CD4-positive, CD25-positive, alpha-beta regulatory T cell (primary cell): ENCODE data around the gene THRAP3. TPM values are rescaled to one million over a fixed set of nuclear protein-coding genes. Genes with fewer than 3 reads are reported as not detected.
"Not testable (repeated sequence)": the region's sequence is repeated elsewhere in the genome, so short reads cannot be mapped to it uniquely, and the experiment has no call there.

Experiments
- ATAC-seq, 2 donors: fragments of 150-1000 bp; cut with Tn5 transposase; one replicate each; pipeline ENCODE4 v1.10.0; 2021; ENCODE audit warnings: low read depth in 2 of 2, moderate number of reproducible peaks in 2 of 2, moderate library complexity in 1 of 2
- DNase-seq, 3 donors: peaks; one replicate each; pipeline versions ENCODE4 v3.0.0 to v3.0.0-alpha.2; 2012 to 2022; ENCODE audit warnings: mixed read lengths in 1 of 3
- H3K27ac ChIP-seq: one replicate; pipeline ENCODE4 v1.7.0; 2013; ENCODE audit warnings: mild to moderate bottlenecking, low read length; ENCODE audit not compliant: insufficient read depth, poor library complexity, severe bottlenecking
- H3K27me3 ChIP-seq: one replicate; pipeline ENCODE4 v1.7.0; 2013; ENCODE audit warnings: low read length; ENCODE audit not compliant: control insufficient read depth, insufficient read depth
- H3K36me3 ChIP-seq: one replicate; pipeline ENCODE4 v1.7.0; 2013; ENCODE audit warnings: mild to moderate bottlenecking, low read length, moderate library complexity; ENCODE audit not compliant: control insufficient read depth, insufficient read depth
- H3K4me1 ChIP-seq: 2 replicates; pipeline ENCODE4 v1.7.0; 2013; ENCODE audit warnings: mild to moderate bottlenecking, low read length; ENCODE audit not compliant: insufficient read depth, control insufficient read depth, poor library complexity, severe bottlenecking
- H3K4me3 ChIP-seq: one replicate; pipeline ENCODE4 v1.7.0; 2013; ENCODE audit warnings: low read depth, mild to moderate bottlenecking, low read length, moderate library complexity
- H3K9me3 ChIP-seq, 2 experiments: 1 replicate in 1 of 2; 2 replicates in 1 of 2; pipeline ENCODE4 v1.7.0; 2013; ENCODE audit warnings: low read length in 2 of 2, mild to moderate bottlenecking in 1 of 2, moderate library complexity in 1 of 2; ENCODE audit not compliant: control insufficient read depth in 2 of 2
- H3K27ac Mint-ChIP-seq, 3 donors: one replicate each; pipeline ENCODE4 v1.8.0; 2020 to 2022; ENCODE audit warnings: mild to moderate bottlenecking in 3 of 3, mixed read lengths in 3 of 3, moderate library complexity in 2 of 3
- H3K27me3 Mint-ChIP-seq: one replicate; pipeline ENCODE4 v1.8.0; 2022; ENCODE audit warnings: mild to moderate bottlenecking, mixed read lengths
- H3K36me3 Mint-ChIP-seq: one replicate; pipeline ENCODE4 v1.8.0; 2020; ENCODE audit warnings: mixed read lengths
- H3K4me1 Mint-ChIP-seq, 4 donors: one replicate each; pipeline ENCODE4 v1.8.0; 2020 to 2022; ENCODE audit warnings: mixed read lengths in 4 of 4, mild to moderate bottlenecking in 1 of 4
- H3K4me3 Mint-ChIP-seq, 4 donors: one replicate each; pipeline ENCODE4 v1.8.0; 2020 to 2022; ENCODE audit warnings: mild to moderate bottlenecking in 4 of 4, mixed read lengths in 4 of 4, moderate library complexity in 3 of 4
- H3K9me3 Mint-ChIP-seq, 7 donors: one replicate each; pipeline ENCODE4 v1.8.0; 2020 to 2022; ENCODE audit warnings: mixed read lengths in 7 of 7, mild to moderate bottlenecking in 3 of 7, moderate library complexity in 2 of 7
- polyA plus RNA-seq, 4 donors: library from polyadenylated mRNA; unstranded; fragments of 300-500 nt; fragmentation: Illumina TruSeq; gene quantifications; one replicate each; pipeline ENCODE4 v1.2.3, GENCODE V29; 2021
- total RNA-seq: library from RNA; stranded (reverse); gene quantifications from one replicate; pipeline ENCODE4 v1.2.3, GENCODE V29; 2022

The THRAP3 gene
- total and polyA plus RNA-seq, 5 donors from 2014 or later: 62.5 to 84.4 (median 73.0) TPM

- peaks cover 12% of the 10 kb centered on the region for H3K36me3 ChIP-seq
- Mint-ChIP-seq H3K27ac (peak overlapping the region in 1 of 3 donors; percentile 46), H3K27me3 (no peaks in the 10 kb centered on the region), H3K4me3 (no peak overlapping the region), H3K4me1 (peaks cover 28 to 72% (median 44%) of the 10 kb centered on the region in 4 donors), H3K9me3 (no peaks in the 10 kb centered on the region), H3K36me3 (peaks cover 16% of the 10 kb centered on the region)
- no peak overlapping the region for H3K4me3 ChIP-seq
- DNase-seq: no peak
- no peaks in the 10 kb centered on the region for H3K27me3 ChIP-seq
- no peak for ATAC-seq
- no peak overlapping the region for H3K27ac ChIP-seq
- H3K9me3 ChIP-seq: no peaks in the 10 kb centered on the region
- peaks cover 11% of the 10 kb centered on the region for H3K4me1 ChIP-seq
Measured at GRCh38 chr1:36247538-36247937, 23.3 kb downstream of the THRAP3 start.

DNA sequence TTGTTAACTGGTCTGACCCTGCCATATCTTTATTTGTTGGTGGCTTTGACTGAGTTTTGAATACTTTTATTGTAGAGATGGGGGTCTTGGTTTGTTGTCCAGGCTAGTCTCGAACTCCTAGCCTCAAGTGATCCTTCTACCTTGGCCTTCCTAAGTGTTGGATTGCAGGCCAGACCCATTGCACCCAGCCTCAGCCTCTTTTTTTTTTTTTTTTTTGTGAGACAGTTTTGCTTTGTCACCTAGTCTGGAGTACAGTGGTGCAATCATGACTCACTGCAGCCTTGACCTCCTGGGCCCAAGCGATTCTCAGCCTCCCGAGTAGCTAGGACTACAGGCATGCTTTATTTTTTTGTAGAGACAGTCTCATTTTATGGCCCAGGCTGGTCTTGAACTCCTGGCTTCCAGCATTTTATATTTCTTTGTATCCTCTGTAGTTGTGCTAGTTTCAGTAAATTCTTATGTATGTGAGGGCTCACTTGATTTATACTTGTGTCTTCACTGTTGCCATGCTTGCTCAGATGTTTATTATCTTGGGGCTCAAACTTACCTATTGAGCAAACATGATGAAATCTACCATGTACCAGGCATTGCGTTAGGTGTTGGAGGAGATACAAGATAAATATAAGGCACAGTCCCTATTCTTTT lies 24.1 kb downstream of the THRAP3 start:
- H3K9me3 Mint-ChIP-seq: no peaks in the 10 kb centered on the region
- Histone ChIP-seq H3K9me3 (no peaks in the 10 kb centered on the region), H3K4me1 (peaks cover 11% of the 10 kb centered on the region), H3K4me3 (no peak overlapping the region), H3K27ac (no peak overlapping the region), H3K27me3 (no peaks in the 10 kb centered on the region), H3K36me3 (peaks cover 10% of the 10 kb centered on the region)
- H3K27me3 Mint-ChIP-seq: no peaks in the 10 kb centered on the region
- H3K4me3 Mint-ChIP-seq: peak overlapping the region in 1 of 4 donors; percentile 43
- peaks cover 25 to 76% (median 49%) of the 10 kb centered on the region in 4 donors for H3K4me1 Mint-ChIP-seq
- peaks cover 16% of the 10 kb centered on the region for H3K36me3 Mint-ChIP-seq
- DNase-seq: no peak
- ATAC-seq: no peak
- H3K27ac Mint-ChIP-seq: peak overlapping the region in 2 of 3 donors; percentile 2 to 34

- H3K4me1 Mint-ChIP-seq: peaks cover 13 to 77% (median 55%) of the 10 kb centered on the region in 4 donors
- H3K36me3 ChIP-seq: peaks cover 10% of the 10 kb centered on the region
- H3K27ac ChIP-seq: no peak overlapping the region
- peak overlapping the region in 2 of 3 donors; percentile 32 to 38 for H3K27ac Mint-ChIP-seq
- peaks cover 11% of the 10 kb centered on the region for H3K4me1 ChIP-seq
- no peaks in the 10 kb centered on the region for H3K9me3 Mint-ChIP-seq
- DNase-seq: no peak
- no peak for ATAC-seq
- H3K27me3 Mint-ChIP-seq: no peaks in the 10 kb centered on the region
- H3K9me3 ChIP-seq: no peaks in the 10 kb centered on the region
- peaks cover 9% of the 10 kb centered on the region for H3K36me3 Mint-ChIP-seq
- H3K4me3 ChIP-seq: no peak overlapping the region
- no peaks in the 10 kb centered on the region for H3K27me3 ChIP-seq
- H3K4me3 Mint-ChIP-seq: no peak overlapping the region
Measured at GRCh38 chr1:36251794-36252481, 27.7 kb downstream of the THRAP3 start.

DNA sequence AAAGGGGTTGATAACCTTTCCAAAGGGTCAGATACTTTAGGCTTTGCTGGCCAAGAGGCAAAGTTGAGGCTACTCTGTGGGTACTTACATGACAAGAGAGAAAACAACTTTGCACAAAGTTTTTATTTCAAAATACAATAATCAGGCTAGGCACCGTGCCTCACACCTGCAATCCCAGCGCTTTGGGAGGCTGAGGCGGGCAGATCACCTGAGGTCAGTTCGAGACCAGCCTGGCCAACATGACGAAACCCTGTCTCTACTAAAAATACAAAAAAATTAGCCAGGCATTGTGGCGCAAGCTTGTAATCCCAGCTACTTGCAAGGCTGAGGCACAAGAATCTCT lies 28.2 kb downstream of the THRAP3 start:
- H3K27ac Mint-ChIP-seq: not testable (repeated sequence)

DNA sequence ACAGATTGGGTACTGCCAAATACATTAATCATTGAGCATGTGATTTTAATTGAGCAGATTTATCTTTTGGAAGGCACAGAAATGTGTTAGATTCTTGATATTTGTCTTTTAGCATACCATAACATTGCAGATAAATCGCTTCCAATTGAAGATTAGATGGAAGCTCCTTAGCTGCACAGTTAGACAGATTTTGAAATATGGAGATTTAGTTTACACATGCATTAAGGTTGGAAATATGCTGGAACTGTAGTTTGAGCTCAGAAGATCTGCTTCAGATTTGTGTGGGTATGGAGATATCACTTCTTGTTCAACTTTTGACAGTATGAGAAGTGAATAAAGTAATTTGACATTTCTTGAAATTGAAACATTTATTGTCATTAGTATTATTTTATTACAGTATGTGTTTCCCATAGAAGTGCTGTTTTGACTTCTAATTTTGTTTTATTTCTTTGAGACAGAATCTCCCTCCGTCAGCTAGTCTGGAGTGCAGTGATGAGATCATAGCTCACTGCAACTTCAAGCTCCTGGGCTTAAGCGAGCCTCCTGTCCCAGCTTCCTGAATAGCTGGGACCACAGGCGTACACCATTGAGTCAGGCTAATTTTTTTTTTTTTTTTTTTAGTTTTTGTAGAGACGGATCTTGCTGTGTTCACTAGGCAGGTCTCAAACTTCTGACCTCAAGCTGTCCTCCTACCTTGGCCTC lies 29.1 kb downstream of the THRAP3 start:
- Mint-ChIP-seq H3K27ac (peak overlapping the region in 1 of 3 donors; percentile 71), H3K4me3 (peak overlapping the region in 1 of 4 donors; percentile 32), H3K9me3 (no peaks in the 10 kb centered on the region), H3K27me3 (no peaks in the 10 kb centered on the region), H3K36me3 (peaks cover 15% of the 10 kb centered on the region), H3K4me1 (peaks cover 20 to 76% (median 61%) of the 10 kb centered on the region in 4 donors)
- Histone ChIP-seq H3K36me3 (peaks cover 10% of the 10 kb centered on the region), H3K4me3 (no peak overlapping the region), H3K4me1 (peaks cover 7% of the 10 kb centered on the region), H3K9me3 (no peaks in the 10 kb centered on the region), H3K27ac (no peak overlapping the region), H3K27me3 (no peaks in the 10 kb centered on the region)
- ATAC-seq (no peak), DNase-seq (no peak)

More for the DNA sequence above, 28.2 kb downstream of the THRAP3 start:
- Mint-ChIP-seq H3K36me3 (peaks cover 10% of the 10 kb centered on the region), H3K4me1 (peaks cover 19 to 79% (median 61%) of the 10 kb centered on the region in 4 donors)
- not testable (repeated sequence) for ATAC-seq, H3K4me3 ChIP-seq, H3K9me3 Mint-ChIP-seq, H3K27me3 ChIP-seq, H3K27ac ChIP-seq, H3K27me3 Mint-ChIP-seq, H3K9me3 ChIP-seq, DNase-seq, H3K36me3 ChIP-seq, H3K4me3 Mint-ChIP-seq
- H3K4me1 ChIP-seq: peaks cover 11% of the 10 kb centered on the region

GRCh38 chr1:36256558-36257374 lies 32.5 kb downstream of the THRAP3 start:
- no peaks in the 10 kb centered on the region for H3K27me3 Mint-ChIP-seq
- H3K9me3 Mint-ChIP-seq: no peaks in the 10 kb centered on the region
- no peak overlapping the region for H3K4me3 ChIP-seq
- peaks cover 18 to 57% (median 45%) of the 10 kb centered on the region in 4 donors for H3K4me1 Mint-ChIP-seq
- H3K36me3 ChIP-seq: peaks cover 31% of the 10 kb centered on the region
- H3K4me3 Mint-ChIP-seq: no peak overlapping the region
- H3K27me3 ChIP-seq: no peaks in the 10 kb centered on the region
- no peaks in the 10 kb centered on the region for H3K4me1 ChIP-seq
- H3K36me3 Mint-ChIP-seq: peaks cover 19% of the 10 kb centered on the region
- no peaks in the 10 kb centered on the region for H3K9me3 ChIP-seq
- no peak for DNase-seq
- no peak for ATAC-seq
- peak overlapping the region in 2 of 3 donors; percentile 13 to 49 for H3K27ac Mint-ChIP-seq
- H3K27ac ChIP-seq: no peak overlapping the region

- Histone ChIP-seq H3K36me3 (peaks cover 34% of the 10 kb centered on the region), H3K27ac (no peak overlapping the region), H3K9me3 (no peaks in the 10 kb centered on the region), H3K27me3 (no peaks in the 10 kb centered on the region), H3K4me1 (no peaks in the 10 kb centered on the region), H3K4me3 (no peak overlapping the region)
- Mint-ChIP-seq H3K27me3 (no peaks in the 10 kb centered on the region), H3K36me3 (peaks cover 23% of the 10 kb centered on the region), H3K4me3 (no peak overlapping the region), H3K4me1 (peaks cover 22 to 54% (median 47%) of the 10 kb centered on the region in 4 donors), H3K9me3 (no peaks in the 10 kb centered on the region), H3K27ac (peak overlapping the region in 2 of 3 donors; percentile 13 to 49)
- ATAC-seq (no peak), DNase-seq (no peak)
Measured at GRCh38 chr1:36257375-36257767, 33.1 kb downstream of the THRAP3 start.
